Astrocyte (in vitro differentiated cells and primary cell): ENCODE results near the gene ZNF684.

Source experiments
- CTCF ChIP-seq: IDR thresholded peaks from 2 replicates; pipeline ENCODE4 v1.5.1; 2011; ENCODE audit warnings: low read depth, mild to moderate bottlenecking, inconsistent platforms, low read length, moderate library complexity; ENCODE audit not compliant: insufficient read depth
- EZH2 ChIP-seq: IDR thresholded peaks from 2 replicates; pipeline ENCODE4 v1.6.1; 2012; ENCODE audit warnings: mild to moderate bottlenecking, low read length, inconsistent platforms; ENCODE audit not compliant: insufficient read depth

- TF ChIP-seq EZH2 (no peak), CTCF (no peak)
Measured at GRCh38 chr1:40562185-40562584, 30.7 kb downstream of the ZNF684 start.
